Stimulated activated CD8-positive, alpha-beta memory T cell treated with anti-CD3 and anti-CD28 coated beads, Interleukin-15, amount 100 ng/mL, for 1 hour (primary cell): ENCODE measurements around the gene MYBBP1A.

ENCODE experiments used
- DNase-seq: peaks from one replicate; pipeline ENCODE4 v3.0.0-alpha.2; 2020; ENCODE audit warnings: low read depth

Gene MYBBP1A

GRCh38 chr17:4514779-4515178 lies 40.4 kb downstream of the MYBBP1A start:
- DNase-seq = no peak

GRCh38 chr17:4514206-4514605 lies 41.0 kb downstream of the MYBBP1A start:
- no peak for DNase-seq

- no peak for DNase-seq
These were observed 41.8 kb downstream of the MYBBP1A start for GRCh38 chr17:4513113-4514032.

- no peak for DNase-seq
These were observed 42.8 kb downstream of the MYBBP1A start for GRCh38 chr17:4512156-4513112.

- no peak for DNase-seq
These were observed 43.8 kb downstream of the MYBBP1A start for GRCh38 chr17:4511199-4511932.

GRCh38 chr17:4510618-4510941 lies 44.6 kb downstream of the MYBBP1A start:
- no peak for DNase-seq

GRCh38 chr17:4509923-4510617 lies 45.1 kb downstream of the MYBBP1A start:
- DNase-seq = no peak

- no peak for DNase-seq
These were observed 45.8 kb downstream of the MYBBP1A start for GRCh38 chr17:4509401-4509800.

- no peak for DNase-seq
These were observed 47.0 kb downstream of the MYBBP1A start for GRCh38 chr17:4508207-4508606.

- no peak for DNase-seq
These were observed 47.6 kb downstream of the MYBBP1A start for GRCh38 chr17:4507361-4508111.

- DNase-seq = no peak
These were observed 48.3 kb downstream of the MYBBP1A start for GRCh38 chr17:4506892-4507291.

GRCh38 chr17:4506175-4506813 lies 48.9 kb downstream of the MYBBP1A start:
- DNase-seq = no peak

GRCh38 chr17:4505187-4505586 lies 50.0 kb downstream of the MYBBP1A start:
- no peak for DNase-seq

- DNase-seq = no peak
These were observed 51.0 kb downstream of the MYBBP1A start for GRCh38 chr17:4504188-4504587.

GRCh38 chr17:4503283-4504025 lies 51.7 kb downstream of the MYBBP1A start:
- no peak for DNase-seq

- no peak for DNase-seq
These were observed 52.6 kb downstream of the MYBBP1A start for GRCh38 chr17:4502466-4503154.

- no peak for DNase-seq
These were observed 53.8 kb downstream of the MYBBP1A start for GRCh38 chr17:4501295-4501949.

GRCh38 chr17:4500191-4500571 lies 55.0 kb downstream of the MYBBP1A start:
- no peak for DNase-seq
